ENCODE measurements around the gene POU2F1.
"Not testable (repeated sequence)": the region's sequence is repeated elsewhere in the genome, so short reads cannot be mapped to it uniquely, and the experiment has no call there.

POU2F1 gene

DNA sequence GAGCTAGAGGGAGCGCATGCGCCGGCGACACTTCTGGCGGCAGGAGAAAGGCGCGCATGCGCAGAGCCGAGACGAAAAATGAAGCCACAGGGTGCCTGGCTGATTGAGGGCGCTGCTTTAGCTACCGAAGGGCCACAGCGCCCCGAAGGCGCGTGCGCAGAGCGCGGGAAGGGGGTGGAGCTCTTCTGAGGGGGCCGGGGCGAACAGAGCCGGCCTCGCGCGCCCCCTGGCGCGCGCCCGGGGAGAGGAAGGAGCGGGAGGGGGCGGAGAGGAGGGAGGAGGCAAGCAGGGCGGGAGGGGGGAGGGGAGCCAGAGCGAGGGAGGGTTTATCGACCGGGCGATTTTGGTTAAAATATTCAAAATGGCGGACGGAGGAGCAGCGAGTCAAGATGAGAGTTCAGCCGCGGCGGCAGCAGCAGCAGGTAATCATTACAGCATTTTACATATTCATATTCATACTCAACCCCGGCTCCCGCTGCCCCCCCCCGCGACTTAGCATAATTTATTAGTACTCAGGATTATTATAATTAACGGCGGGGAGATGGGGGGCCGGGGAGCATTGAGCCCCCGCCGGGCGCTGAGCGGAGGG, at the start of gene POU2F1:
TSS of gene POU2F1 (plus strand) at position 350 of the 589 bp plus-strand sequence. CDS start at position 362, 12 bp downstream.
- DNase-seq, result peak; percentile 99

DNA sequence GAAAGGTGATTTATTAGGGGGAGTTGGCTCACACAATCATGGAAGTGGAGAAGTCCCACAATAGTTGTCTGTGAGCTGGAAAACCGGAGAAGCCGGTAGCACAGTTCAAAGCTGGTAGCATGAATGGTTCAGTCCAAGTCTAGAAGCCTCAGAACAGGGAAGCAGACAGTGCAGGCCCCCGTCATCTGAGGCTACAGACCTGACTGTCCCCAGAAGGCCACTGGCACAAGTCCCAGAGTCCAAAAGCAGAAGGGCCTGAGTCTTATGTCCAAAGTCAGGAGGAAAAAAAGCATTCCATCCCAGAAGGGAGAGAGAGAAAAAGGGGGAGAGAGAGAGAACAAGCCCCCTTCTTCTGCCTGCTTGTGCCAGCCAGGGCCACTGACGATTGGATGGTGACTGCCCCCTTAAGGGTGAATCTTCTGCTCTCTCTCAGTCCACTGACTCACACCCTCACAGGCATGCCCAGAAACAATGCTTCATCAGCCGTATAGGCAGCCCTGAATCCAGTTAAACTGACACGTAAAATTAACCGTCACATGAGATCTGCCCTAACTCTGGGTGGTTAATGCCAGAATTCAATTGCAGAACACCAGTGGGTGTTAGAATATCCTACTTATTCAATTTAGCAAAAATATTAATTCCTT, 49.3 kb upstream of the POU2F1 start:
- DNase-seq, result peak; percentile 42

DNA sequence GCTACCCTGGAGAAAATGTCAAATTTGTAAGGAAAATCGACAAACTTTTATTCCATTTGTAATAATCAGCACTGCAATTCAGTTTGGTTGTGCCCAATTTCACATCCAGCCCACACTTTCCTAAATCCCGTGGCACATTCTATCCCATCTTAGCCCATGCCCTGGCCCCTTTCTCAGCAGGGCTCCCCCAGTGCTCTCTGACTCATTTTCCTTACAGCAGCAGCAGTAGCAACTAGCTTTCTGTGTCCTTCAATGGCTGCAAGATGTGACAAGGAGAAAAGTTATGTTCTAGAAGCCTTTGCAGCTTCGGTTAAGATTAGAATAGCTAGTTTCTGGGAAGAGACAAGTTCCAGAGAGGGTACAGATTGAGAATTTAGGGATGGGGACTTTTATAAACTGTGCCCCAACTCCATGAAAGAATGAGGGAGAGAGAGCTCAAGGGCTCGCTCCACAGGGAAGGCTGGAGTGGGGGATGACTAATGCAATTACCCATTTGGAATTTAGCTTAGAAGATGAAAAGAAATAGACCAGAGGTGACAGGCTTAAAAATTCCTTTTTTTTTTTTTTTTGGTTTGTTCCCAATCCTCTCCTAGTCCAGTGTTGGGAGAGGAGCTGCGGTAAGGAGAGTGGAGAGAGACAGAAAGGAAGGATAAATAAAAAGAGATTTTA, 47.0 kb upstream of the POU2F1 start:
- peak; percentile 40 for DNase-seq

DNA sequence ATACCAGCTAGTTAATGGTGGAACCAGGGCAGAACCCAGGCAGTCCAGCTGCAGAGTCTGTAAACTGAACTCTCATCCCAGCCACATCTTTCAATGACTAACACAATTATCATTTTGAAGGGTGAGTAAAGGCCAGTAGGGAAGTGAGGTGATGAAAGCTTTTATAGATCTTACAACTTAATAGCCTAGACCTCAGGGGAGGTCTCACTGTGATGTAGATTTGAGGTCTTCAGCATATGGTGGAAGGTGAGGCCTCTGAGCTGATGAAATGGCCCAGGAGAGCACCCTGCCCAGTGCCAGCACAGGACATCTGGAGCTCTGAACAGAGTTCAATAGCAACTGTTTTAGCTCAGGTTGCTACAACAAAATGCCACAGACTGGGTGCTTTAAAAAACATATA, 44.8 kb upstream of the POU2F1 start:
- no peak for DNase-seq

DNA sequence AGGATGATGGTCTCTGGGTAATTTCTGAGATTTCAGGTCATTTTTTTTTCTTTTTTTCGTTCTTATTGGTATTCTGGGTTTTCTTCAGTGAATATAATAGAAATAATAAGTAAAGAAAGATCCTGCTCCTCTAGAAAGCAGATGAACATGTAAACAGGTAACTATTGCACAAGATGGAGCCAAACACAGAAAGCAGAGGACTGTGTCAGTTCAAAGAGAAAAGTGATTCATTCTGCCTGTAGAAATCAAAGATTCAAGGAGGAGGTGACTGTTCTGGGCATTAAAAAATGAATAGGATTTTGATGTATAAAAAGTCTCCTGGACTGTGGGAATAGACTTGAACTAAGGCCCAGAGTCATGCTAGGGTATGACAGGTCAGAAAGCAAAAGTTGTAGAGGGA, 41.9 kb upstream of the POU2F1 start:
- no peak for DNase-seq

DNA sequence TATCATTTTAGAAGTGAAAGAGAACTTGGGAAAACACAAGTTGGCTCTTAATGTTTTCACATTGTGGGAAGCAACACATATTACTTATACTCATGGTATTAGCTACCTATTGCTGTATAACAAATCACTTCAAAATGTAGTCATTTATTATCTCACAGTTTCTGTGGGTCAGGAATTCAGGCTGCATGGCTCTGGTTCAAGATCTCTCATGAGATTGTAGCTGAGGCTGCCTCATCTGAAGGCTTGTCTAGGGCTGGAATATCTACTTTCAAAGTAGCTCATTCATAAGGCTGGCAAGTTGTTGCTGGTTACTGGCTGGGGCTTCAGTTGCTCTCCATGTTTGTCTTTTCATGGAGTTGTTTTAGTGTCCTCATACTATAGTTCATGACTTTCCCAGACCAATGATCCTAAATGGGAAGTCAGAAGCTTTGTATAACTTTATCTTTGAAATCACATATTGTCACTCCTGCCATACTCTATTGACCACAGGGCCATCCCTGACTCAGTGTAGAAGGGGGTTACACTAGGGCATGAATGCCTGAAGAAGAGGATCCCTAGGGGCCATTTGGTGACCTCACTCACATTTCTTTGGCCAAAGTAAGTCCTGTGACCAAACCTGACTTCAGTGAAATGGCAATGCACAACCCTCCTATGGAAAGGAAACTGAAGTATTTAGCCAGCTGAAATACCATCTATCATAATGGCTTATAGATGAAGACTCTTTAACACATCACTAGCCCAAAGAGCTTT, 37.9 kb upstream of the POU2F1 start:
- no peak for DNase-seq

DNA sequence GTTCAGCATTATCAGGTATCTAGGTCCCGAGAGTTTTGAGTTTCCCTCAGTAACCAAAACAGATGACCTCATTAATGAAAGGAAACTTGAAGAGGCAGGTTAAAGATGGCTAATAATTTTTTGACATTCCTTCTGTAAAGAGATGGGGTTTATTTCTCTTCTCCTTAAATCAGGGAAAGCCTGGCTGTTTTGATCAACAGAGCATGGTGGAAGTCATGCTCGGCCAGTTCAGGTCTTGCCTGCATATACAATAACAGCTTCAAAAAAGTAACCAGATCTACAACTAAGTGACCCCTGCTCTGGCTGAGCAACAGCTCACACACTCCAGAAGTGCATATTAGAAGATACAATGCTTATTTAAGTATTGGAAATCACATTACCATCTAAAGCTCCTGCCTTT, 36.6 kb upstream of the POU2F1 start:
- no peak for DNase-seq

DNA sequence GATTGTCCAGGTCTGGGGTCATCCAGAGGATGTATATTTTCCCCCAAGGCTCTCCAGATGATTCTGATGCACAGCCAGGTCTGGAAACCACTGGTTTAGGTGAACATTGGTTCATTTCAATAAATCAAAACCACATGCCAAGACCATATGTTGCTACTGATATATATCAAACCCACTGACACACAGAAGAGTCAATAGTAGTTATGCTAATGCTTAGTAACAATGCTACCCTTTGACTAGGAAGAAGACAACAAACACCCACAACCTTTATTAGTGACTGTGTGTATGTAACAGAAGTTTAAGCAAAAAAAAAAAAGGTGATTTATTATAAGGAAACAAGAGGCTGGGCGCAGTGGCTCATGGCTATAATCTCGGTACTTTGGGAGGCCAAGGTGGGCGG, 35.6 kb upstream of the POU2F1 start:
- DNase-seq, result no peak

DNA sequence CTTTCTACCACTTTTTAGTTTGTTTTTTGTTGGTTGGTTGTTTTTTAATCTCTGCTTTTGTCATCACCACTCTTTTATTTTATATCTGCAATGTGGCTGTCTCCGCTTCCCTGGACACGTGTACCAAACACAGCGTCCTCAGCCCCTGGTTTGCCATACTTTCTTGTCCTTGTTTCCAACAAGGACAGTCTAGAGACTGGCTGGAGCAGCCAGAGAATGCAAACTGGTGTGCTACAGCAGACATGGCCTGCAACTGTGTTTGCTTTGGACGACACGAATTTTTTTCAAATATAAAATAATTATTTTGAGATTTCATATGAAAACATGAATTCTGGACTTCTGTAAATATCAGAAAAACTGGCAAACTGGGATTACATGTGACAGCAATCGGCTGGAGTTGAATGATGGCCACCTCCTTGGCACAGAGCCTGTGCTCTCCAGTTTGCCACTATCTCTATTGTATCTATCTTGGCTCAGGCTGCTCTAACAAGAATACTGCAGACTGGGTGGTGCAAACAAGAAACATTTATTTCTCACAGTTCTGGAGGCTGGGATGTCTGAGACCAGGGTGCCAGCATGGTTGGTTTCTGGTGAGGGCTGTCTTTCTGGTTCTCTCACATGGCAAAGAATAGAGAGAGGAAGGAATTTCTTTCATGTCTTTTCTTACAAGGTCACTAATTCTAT, 34.6 kb upstream of the POU2F1 start:
- no peak for DNase-seq

DNA sequence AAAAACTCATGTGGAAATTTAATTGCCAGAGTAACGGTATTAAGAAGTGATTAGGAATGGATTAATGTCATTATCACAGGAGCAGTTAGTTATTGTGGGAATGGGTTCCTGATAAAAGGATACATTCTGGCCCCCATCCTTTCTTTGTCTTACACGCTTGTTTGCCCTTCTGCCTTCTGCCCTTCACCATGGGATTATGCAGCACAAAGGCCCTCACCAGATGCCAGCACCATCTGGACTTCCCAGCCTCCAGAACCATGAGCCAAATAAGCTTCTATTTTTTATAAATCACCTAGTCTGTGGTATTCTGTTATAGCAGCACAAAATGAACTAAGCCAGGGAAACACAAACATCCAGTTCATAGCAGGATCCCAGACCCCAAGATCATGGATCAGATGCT, 33.9 kb upstream of the POU2F1 start:
- DNase-seq, result no peak

DNA sequence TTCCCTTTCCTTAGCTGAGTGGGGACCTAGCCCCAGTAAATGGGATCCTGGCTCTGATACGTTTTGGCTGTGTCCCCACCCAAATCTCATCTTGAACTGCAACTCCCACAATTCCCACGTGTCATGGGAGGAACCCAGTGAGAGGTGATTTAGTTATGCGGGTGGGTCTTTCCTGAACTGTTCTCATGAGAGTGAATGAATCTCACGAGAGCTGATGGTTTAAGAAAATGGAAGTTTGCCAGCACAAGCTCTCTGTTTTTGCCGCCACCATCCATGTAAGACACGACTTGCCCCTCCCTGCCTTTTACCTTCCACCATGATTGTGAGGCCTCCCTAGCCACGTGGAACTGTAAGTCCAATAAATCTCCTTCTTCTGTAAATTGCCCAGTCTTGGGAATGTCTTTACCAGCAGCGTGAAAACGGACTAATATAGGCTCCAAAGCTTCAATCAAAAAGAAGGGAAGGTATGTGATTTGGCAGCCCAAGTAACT, 29.9 kb upstream of the POU2F1 start:
- no peak for DNase-seq

DNA sequence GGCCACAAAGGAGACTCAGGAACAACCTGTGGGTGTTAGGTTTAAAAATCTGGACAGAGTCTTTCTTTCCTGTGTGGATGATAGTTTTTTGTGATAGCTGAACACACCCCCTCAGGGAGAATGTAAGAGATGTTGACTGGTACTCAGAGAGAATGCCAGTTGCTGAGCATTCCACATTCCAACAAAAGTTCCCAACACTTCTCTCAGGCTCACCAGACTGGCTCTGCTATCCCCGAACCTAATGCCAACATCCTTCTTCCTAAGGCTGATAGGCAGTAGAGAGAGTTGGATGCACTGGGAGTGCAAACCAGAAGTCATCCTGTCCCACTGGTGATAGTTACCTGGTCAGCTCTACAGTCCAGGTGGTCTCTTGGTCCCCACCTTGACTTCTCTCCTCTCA, 28.7 kb upstream of the POU2F1 start:
- no peak for DNase-seq

DNA sequence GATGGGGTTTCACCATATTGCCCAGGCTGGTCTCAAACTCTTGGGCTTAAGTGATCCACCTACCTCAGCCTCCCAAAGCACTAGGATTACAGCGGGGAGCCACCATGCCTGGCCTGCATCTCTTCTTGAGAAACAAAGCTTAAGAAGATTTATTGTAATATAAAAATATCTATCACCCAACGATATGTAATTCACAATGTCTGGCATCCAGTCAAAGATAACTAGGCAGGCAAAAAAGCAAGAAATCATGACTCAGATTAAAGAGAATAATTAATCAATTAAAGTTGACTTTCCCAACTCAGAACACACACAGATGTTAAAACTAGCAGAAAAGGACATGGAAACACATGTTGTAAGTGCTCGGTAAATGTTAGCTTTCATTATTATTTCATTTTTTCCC, 26.5 kb upstream of the POU2F1 start:
- no peak for DNase-seq

DNA sequence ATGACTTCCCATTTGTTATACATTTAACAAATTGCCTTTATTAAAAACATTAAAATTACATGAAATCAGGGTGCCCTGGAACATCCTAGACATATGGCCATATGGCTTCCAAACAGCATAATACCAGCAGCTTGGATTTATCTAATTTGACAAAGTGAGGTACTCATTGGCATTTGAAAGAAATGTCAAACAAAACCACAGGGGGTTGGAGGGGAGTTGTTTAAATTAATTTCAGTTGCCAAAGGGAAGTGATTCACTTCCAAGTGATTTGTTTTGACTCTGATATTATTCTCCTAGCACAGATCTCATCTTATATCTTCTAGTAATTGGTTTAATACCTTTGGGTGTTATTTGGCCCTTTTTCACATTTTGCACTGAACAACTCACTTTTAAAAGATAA, 24.5 kb upstream of the POU2F1 start:
- DNase-seq, result no peak

DNA sequence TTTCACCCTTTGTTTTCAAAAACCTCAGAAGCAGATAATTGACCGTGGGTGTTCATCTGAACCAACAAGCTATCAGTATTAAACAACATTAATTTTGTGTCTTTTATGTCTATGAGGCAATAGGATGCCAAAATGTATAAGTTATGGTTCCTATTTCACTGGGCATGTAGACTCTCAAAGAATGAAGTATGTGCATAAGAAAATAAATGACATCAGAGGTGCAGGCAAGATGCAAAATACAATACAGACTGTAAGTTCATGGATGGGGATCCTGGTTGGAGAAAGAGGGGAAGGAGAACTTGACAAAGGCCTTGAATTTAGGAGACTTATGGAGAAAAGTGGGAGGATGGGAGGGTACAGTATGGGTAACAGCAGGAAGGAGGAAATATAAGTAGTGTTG, 23.4 kb upstream of the POU2F1 start:
- no peak for DNase-seq

DNA sequence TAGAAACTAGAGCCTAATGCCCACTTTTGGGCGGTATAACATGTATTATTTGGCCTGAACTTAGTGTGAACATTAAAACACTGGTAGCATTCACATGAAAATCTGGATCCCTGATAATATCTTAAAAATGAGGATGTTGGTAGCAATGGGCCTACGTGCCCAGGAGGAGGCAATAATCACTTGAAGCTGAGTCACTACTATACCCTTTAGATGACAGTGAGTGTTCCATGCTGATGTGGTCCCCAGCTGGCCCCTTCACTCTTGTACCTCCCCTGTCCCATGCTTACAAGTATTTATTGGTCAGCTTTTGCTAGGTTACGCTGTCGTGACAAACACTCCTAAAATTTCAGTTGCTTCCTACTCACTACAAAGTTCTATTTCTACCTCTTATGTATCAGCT, 23.0 kb upstream of the POU2F1 start:
- DNase-seq, result no peak

DNA sequence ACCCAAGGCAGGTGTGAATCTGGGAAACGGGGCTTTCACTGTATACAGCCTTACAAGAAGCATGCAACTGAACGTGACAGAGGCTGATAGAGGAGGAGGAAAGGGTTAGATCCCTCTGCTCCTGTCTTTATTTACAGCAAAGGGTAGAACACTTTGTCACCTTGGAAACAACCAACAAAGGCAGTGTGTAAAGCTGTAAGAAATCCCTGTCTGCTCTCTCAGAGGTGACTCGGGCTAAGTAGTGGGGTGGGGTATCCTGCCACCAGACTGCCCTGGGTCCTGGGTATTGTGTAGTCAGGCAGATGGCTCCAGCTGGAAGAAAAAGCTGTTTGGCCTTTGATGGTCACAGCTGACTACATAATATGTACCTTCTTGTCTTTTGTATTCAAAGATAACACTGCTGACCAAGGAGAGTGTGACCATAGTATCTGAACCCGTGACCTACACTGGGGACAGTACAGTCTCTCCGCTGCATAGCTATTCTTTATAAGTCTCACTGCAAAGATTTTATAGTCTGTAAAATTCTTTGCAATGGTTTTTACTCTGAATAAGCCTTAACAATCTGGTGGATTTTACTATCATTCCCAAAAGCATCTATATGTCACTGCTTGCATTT, 22.1 kb upstream of the POU2F1 start:
- DNase-seq, result peak; percentile 44

DNA sequence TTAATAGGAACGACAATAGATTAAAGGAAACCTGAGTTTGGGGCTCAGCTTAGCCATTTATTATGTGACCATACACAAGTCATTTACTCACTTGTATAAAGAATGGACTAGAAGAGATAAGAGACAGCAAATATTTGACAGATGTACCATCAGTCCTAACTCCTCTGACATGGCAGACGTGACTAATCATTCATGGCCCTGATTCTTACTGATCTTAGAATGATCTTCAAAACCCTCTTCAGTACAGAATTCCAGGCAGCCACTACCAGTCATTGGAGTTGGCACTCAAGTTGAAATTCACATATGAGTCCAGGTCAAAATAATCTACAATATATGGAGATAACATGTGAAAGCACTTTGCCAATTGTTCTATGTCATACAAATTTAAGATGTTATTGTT, 21.0 kb upstream of the POU2F1 start:
- no peak for DNase-seq

DNA sequence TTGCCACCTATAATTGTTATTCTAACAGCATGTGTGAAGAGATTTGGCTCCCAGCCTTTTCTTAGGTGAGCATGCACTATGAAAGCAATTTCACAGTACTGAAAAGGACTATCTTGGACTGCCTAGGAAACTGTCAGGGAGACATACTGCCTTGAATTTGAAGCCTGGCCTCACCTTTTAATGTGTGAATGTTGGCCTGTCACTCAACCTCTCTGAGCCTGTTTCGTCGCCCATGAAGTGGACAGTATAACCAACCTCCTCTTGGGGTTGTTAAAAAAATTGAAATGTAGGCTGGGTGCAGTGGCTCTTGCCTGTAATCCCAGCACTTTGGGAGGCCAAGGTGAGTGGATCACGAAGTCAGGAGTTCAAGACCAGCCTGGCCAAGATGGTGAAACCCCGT, 20.4 kb upstream of the POU2F1 start:
- no peak for DNase-seq

DNA sequence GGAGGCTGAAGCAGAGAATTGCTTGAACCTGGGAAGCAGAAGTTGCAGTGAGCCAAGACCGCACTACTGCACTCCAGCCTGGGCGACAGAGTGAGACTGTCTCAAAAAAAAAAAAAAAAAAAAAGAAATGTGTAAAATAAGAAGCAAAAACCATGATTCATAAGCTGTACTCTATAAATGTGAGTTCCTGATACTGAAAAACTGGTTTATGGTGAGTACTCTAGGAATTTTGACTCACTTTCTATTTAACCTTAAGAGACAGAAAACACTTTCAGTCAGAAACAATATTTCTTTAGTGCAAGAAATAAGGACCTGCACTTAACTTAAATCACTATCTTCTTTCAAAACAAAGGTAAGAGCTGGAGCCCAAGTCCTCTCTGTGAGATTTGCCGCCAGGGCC, 19.9 kb upstream of the POU2F1 start:
- no peak for DNase-seq

DNA sequence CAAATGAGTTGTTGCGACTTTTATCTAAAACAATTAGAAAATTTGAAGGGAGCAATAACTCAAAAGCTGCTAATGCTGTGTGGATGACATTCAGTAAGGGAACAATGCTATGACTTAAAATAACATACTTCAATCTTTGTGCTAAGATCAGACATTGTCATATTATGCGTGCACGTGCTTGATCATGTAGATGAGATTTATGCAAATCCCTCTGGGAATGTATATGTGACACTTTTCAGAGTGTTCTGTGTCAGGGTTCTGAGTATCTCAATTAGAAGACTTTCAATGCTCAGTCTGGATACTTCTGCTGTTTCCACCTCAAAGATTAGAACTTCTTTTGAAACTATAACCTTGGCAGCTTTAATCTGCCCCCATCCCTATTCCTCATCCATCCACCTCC, 18.6 kb upstream of the POU2F1 start:
- no peak for DNase-seq

DNA sequence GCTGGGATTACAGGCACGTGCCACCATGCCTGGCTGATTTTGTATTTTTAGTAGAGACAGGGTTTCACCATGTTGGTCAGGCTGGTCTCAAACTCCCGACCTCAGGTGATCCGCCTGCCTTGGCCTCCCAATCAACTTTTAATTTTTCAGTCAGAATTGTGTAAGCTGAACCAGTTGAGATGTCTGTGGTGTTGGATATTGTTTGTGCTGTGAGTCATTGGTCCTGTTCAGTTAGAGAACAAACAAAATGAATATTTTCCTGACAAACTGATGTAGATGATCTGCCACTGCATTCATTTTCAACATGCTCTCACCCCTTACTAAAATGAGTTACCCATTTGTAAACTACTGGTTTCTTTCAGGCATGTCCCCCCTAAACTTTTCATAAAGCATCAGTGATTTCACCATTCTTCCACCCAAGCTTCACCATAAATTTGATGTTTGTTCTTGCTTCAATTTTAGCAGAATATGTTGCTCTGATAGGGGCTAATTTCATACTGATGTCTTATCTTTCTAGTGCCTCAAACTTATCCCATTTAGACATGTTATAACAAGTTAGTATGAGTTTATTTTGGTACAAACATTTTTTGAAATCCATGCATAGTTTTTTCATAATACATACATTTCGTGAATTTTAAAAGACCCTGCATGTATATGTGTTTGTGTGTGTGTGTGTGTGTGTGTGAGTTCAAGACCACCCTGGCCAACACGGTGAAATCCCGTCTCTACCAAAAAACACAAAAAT, 15.2 kb upstream of the POU2F1 start:
- not testable (repeated sequence) for DNase-seq
